GM12892 (cell line): ENCODE measurements around the gene LAMA1.

ENCODE experiments used
- POLR2A ChIP-seq: IDR thresholded peaks from 2 replicates; pipeline ENCODE4 v1.6.1; 2011; ENCODE audit warnings: low read depth, low read length, control low read depth
- POLR2AphosphoS5 ChIP-seq: IDR thresholded peaks from 2 replicates; pipeline ENCODE4 v1.6.1; 2011; ENCODE audit warnings: low read depth, low read length, control low read depth
- TAF1 ChIP-seq: IDR thresholded peaks from 2 replicates; pipeline ENCODE4 v1.6.1; 2011; ENCODE audit warnings: low read depth, mild to moderate bottlenecking, control low read depth, low read length, borderline replicate concordance

- TF ChIP-seq POLR2A = no peak
- TF ChIP-seq TAF1 = no peak
- TF ChIP-seq POLR2AphosphoS5 = no peak
These were observed 34.8 kb upstream of the LAMA1 start for GRCh38 chr18:7152440-7152839.
